Endothelial cell of umbilical vein (primary cell): ENCODE data around the gene LRRN4.
"Not testable (repeated sequence)": the region's sequence is repeated elsewhere in the genome, so short reads cannot be mapped to it uniquely, and the experiment has no call there.

ENCODE experiments used
- CTCF ChIP-seq, 2 donors: IDR thresholded peaks; 1 replicate in 1 of 2; 2 replicates in 1 of 2; pipeline ENCODE4 v1.5.1; 2011; ENCODE audit warnings: low read length in 2 of 2, mild to moderate bottlenecking in 2 of 2, moderate library complexity in 2 of 2, control low read depth in 1 of 2, inconsistent platforms in 1 of 2, low read depth in 1 of 2; ENCODE audit not compliant: insufficient read depth in 1 of 2; ENCODE audit errors: extremely low read depth in 1 of 2
- JUN ChIP-seq: IDR thresholded peaks from 2 replicates; pipeline ENCODE4 v1.6.1; 2011; ENCODE audit warnings: borderline replicate concordance, low read depth; ENCODE audit not compliant: insufficient read length, insufficient read depth
- MYC ChIP-seq: IDR thresholded peaks from one replicate; pipeline ENCODE4 v1.6.1; 2011; ENCODE audit warnings: mild to moderate bottlenecking, low read depth, low read length
- POLR2A ChIP-seq: IDR thresholded peaks from 2 replicates; pipeline ENCODE4 v1.6.1; 2012; ENCODE audit warnings: low read depth, mild to moderate bottlenecking, control low read depth, low read length
- POLR2AphosphoS5 ChIP-seq: IDR thresholded peaks from 2 replicates; pipeline ENCODE4 v1.6.1; 2012; ENCODE audit warnings: low read depth, mild to moderate bottlenecking, control low read depth, low read length, moderate library complexity; ENCODE audit not compliant: insufficient read depth

GRCh38 chr20:6054689-6055051 lies 810 bp upstream of the LRRN4 start:
- TF ChIP-seq POLR2A; CTCF (IDR thresholded peaks at IDR 0.05; ENCODE audit: extremely low read depth in 1 of 2, insufficient read depth in 1 of 2, low read depth in 1 of 2, low read length in 2 of 2); POLR2AphosphoS5; MYC; JUN: not testable (repeated sequence)
